Hepatocyte (in vitro differentiated cells): ENCODE measurements around the gene SSH3.

Experiments
- EZH2 ChIP-seq: fragments of 200-600 bp; sonication (generic); IDR thresholded peaks from 2 replicates; pipeline ENCODE4 v1.6.1; 2016; ENCODE audit warnings: antibody characterized with exemption, mild to moderate bottlenecking, borderline replicate concordance
- EZH2phosphoT487 ChIP-seq: fragments of 200-600 bp; sonication (generic); IDR thresholded peaks from one replicate; pipeline ENCODE4 v1.6.1; 2018; ENCODE audit warnings: antibody characterized with exemption, mild to moderate bottlenecking, low read depth, moderate library complexity; ENCODE audit not compliant: unreplicated experiment, severe bottlenecking
- TF ChIP-seq, protein P1 (sequence below): fragments of 200-600 bp; sonication (generic); IDR thresholded peaks from 2 replicates; pipeline ENCODE4 v1.5.1; 2016; ENCODE audit warnings: antibody characterized with exemption, mild to moderate bottlenecking; ENCODE audit not compliant: poor library complexity

DNA sequence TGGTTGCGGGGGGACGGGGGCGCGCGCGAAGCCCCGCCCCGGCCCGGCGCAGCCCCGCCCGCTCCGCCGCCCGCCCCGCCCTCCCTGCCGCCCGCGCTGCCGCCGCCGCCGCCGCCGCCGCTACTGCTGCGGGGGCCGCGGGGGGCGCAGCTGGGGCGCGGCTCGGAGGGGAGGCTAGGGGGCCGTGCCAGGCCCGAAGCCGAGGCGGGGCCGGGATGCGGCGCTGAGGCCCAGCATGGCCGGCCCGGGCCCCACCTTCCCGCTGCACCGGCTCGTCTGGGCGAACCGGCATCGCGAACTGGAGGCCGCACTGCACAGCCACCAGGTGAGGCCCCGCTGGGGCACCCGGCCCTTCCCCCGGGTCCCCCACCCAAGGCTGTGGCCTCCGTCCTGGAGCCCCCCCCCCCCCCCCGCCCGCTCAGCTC is 14.1 kb upstream of the SSH3 start, which contains the start of gene ANKRD13D:
- TF ChIP-seq, protein P1, sequence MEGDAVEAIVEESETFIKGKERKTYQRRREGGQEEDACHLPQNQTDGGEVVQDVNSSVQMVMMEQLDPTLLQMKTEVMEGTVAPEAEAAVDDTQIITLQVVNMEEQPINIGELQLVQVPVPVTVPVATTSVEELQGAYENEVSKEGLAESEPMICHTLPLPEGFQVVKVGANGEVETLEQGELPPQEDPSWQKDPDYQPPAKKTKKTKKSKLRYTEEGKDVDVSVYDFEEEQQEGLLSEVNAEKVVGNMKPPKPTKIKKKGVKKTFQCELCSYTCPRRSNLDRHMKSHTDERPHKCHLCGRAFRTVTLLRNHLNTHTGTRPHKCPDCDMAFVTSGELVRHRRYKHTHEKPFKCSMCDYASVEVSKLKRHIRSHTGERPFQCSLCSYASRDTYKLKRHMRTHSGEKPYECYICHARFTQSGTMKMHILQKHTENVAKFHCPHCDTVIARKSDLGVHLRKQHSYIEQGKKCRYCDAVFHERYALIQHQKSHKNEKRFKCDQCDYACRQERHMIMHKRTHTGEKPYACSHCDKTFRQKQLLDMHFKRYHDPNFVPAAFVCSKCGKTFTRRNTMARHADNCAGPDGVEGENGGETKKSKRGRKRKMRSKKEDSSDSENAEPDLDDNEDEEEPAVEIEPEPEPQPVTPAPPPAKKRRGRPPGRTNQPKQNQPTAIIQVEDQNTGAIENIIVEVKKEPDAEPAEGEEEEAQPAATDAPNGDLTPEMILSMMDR, result no peak
- TF ChIP-seq EZH2phosphoT487 (no peak), EZH2 (no peak)
